GM19328 (cell line): Measurements from ENCODE around the gene SYF2.
"Not testable (repeated sequence)": the region's sequence is repeated elsewhere in the genome, so short reads cannot be mapped to it uniquely, and the experiment has no call there.

ENCODE experiments used
- ATAC-seq: cut with Tn5 transposase; IDR thresholded peaks from one replicate; pipeline ENCODE4 v1.9.1; 2021; ENCODE audit warnings: mild to moderate bottlenecking, moderate library complexity; ENCODE audit not compliant: unreplicated experiment

The SYF2 gene

GRCh38 chr1:25208092-25208491, 24.2 kb downstream of the SYF2 start:
- ATAC-seq: no peak

- no peak for ATAC-seq
Measured at GRCh38 chr1:25206201-25206600, 26.1 kb downstream of the SYF2 start.

- ATAC-seq: no peak
Measured at GRCh38 chr1:25205786-25206185, 26.5 kb downstream of the SYF2 start.

- no peak for ATAC-seq
Measured at GRCh38 chr1:25204797-25205480, 27.4 kb downstream of the SYF2 start.

- no peak for ATAC-seq
Measured at GRCh38 chr1:25201006-25201405, 31.3 kb downstream of the SYF2 start.

- no peak for ATAC-seq
Measured at GRCh38 chr1:25199819-25200620, 32.3 kb downstream of the SYF2 start.

- ATAC-seq: no peak
Measured at GRCh38 chr1:25198663-25199252, 33.5 kb downstream of the SYF2 start.

GRCh38 chr1:25197982-25198662, 34.2 kb downstream of the SYF2 start:
- ATAC-seq: no peak

GRCh38 chr1:25197235-25197975, 34.9 kb downstream of the SYF2 start:
- no peak for ATAC-seq

GRCh38 chr1:25196830-25197229, 35.5 kb downstream of the SYF2 start:
- no peak for ATAC-seq

- no peak for ATAC-seq
Measured at GRCh38 chr1:25195835-25196234, 36.5 kb downstream of the SYF2 start.

GRCh38 chr1:25194572-25195020, 37.7 kb downstream of the SYF2 start:
- no peak for ATAC-seq

- no peak for ATAC-seq
Measured at GRCh38 chr1:25194054-25194453, 38.2 kb downstream of the SYF2 start.

GRCh38 chr1:25193229-25193628, 39.1 kb downstream of the SYF2 start:
- ATAC-seq: no peak

- ATAC-seq: no peak
Measured at GRCh38 chr1:25192154-25192553, 40.1 kb downstream of the SYF2 start.

- ATAC-seq: no peak
Measured at GRCh38 chr1:25190260-25190659, 42.0 kb downstream of the SYF2 start.

- not testable (repeated sequence) for ATAC-seq
Measured at GRCh38 chr1:25187904-25188303, 44.4 kb downstream of the SYF2 start.

- ATAC-seq: no peak
Measured at GRCh38 chr1:25187077-25187476, 45.2 kb downstream of the SYF2 start.

GRCh38 chr1:25186161-25187007, 45.9 kb downstream of the SYF2 start:
- ATAC-seq: no peak
